Activated naive CD8-positive, alpha-beta T cell treated with anti-CD3 and anti-CD28 coated beads for 36 hours (primary cell): ENCODE measurements around the gene OGDHL. TPM values are rescaled to one million over a fixed set of nuclear protein-coding genes. Genes with fewer than 3 reads are reported as not detected.

Experiments
- DNase-seq: peaks from one replicate; pipeline ENCODE4 v3.0.0; 2021
- H3K27ac Mint-ChIP-seq: one replicate; pipeline ENCODE4 v1.8.0; 2022; ENCODE audit warnings: mild to moderate bottlenecking, moderate library complexity, mixed read lengths
- H3K27me3 Mint-ChIP-seq: one replicate; pipeline ENCODE4 v1.8.0; 2022; ENCODE audit warnings: mild to moderate bottlenecking, mixed read lengths
- H3K36me3 Mint-ChIP-seq: one replicate; pipeline ENCODE4 v1.8.0; 2021; ENCODE audit warnings: mild to moderate bottlenecking, mixed read lengths
- H3K4me1 Mint-ChIP-seq: one replicate; pipeline ENCODE4 v1.8.0; 2021; ENCODE audit warnings: mixed read lengths
- H3K4me3 Mint-ChIP-seq: one replicate; pipeline ENCODE4 v1.8.0; 2022; ENCODE audit warnings: mild to moderate bottlenecking, moderate library complexity, mixed read lengths
- H3K9me3 Mint-ChIP-seq: one replicate; pipeline ENCODE4 v1.8.0; 2022; ENCODE audit warnings: mixed read lengths
- total RNA-seq, 2 experiments: library from RNA; stranded (reverse); gene quantifications; one replicate each; pipeline ENCODE4 v1.2.3, GENCODE V29; 2021

OGDHL gene
- total RNA-seq, 2 experiments from 2014 or later: 0.46 to 1.1 TPM

DNA sequence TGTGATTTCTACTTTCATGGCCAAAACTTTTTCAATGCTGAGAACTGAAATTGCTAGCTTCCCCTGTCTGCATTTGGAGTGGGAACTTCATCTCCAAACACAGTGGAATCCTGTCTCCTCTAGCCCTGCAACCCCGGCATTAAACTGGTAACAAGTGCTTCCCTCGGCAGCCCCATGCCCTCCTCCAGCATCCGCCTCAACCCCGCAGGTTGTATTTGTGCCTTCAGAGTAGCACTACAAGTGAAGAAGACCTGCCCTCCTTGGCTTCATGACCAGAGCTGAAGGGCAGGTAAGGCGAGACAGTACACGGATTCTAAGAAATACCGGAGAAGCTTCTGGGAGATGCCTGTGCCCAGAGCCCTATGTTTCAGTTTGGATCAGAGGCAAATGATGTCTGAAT lies 65.8 kb downstream of the OGDHL start:
- DNase-seq: no peak
- H3K9me3 Mint-ChIP-seq: peaks cover 1% of the 10 kb centered on the region
- no peaks in the 10 kb centered on the region for H3K4me1 Mint-ChIP-seq
- no peak overlapping the region for H3K27ac Mint-ChIP-seq
- peaks cover 42% of the 10 kb centered on the region for H3K27me3 Mint-ChIP-seq
- H3K4me3 Mint-ChIP-seq: no peak overlapping the region
- H3K36me3 Mint-ChIP-seq: no peaks in the 10 kb centered on the region

DNA sequence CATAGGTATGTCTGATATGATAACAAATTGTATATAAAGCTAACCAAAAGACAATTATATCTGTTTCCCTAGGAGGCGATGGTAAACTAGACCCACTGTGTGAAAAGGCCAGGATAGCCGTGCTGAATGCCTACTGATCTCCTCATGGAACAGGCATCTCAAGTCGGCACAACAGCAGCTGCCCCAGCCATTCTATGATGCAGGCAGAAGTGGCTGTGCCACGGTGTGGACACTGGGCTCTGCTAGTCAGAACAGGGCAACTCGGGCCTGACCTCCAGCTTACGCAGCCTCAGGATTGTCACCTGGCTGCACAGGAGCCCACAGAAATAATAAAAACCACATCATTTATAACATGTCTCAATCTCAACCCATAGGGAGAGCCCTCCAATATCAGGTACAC lies 67.7 kb downstream of the OGDHL start:
- H3K4me3 Mint-ChIP-seq: no peak overlapping the region
- peaks cover 1% of the 10 kb centered on the region for H3K9me3 Mint-ChIP-seq
- H3K4me1 Mint-ChIP-seq: peaks cover 3% of the 10 kb centered on the region
- DNase-seq: no peak
- no peaks in the 10 kb centered on the region for H3K36me3 Mint-ChIP-seq
- peaks cover 51% of the 10 kb centered on the region for H3K27me3 Mint-ChIP-seq
- no peak overlapping the region for H3K27ac Mint-ChIP-seq

DNA sequence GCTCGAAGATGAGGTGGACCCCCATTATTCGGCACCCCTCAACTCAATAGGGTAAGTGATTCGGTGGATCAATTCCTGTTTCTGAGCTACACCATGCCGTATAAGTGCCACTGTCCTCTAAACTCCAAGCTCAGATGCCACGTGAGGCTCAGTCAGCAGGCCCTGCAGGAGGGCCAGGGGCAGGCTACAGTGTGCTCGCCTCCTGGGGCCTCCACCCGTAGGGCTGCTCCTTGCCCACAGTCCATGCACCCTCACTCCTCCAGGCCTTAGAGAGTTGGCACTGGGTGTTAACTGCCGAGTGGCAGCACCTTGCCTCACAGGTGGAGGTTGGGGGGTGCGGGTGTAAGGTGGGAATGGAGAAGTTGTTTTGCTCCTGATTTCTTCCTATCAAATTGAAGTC lies 70.5 kb downstream of the OGDHL start:
- no peak for DNase-seq
- Mint-ChIP-seq H3K9me3 (peaks cover 4% of the 10 kb centered on the region), H3K36me3 (no peaks in the 10 kb centered on the region), H3K4me1 (peaks cover 3% of the 10 kb centered on the region), H3K4me3 (no peak overlapping the region), H3K27me3 (peaks cover 62% of the 10 kb centered on the region), H3K27ac (no peak overlapping the region)

DNA sequence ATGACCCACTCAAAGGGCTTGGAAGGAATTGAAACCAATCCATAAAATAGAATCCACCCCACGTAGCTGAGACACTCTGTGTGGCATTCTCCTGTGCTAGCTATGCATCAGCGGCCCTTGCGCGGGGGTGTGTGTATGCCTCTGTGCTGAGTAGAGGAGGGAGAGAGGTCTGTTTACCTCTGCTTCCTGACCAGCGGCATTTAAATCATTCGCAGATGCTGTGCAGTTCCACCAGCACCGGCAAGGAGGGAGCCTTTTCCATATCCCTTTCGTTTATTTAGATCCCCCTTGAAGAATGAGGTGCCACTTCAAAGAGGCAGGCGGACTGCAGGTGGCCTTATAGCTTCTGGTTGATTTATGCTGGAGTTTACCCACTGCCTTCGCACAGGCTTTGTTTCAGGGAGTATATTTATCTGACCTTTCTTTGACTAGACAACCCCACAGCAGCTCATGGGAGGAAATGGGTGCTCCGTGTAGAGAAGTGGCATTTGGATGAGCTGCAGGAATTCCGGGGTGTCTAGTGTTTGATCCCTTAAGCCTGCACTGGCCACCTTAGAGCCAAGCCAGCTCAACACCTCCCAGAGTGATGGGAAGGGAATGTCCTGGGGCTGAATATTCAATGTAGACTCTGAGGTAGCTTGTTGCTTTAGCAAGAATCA lies 71.3 kb downstream of the OGDHL start:
- Mint-ChIP-seq H3K4me1 (peaks cover 3% of the 10 kb centered on the region), H3K9me3 (peaks cover 4% of the 10 kb centered on the region), H3K4me3 (no peak overlapping the region), H3K27ac (no peak overlapping the region), H3K27me3 (peaks cover 63% of the 10 kb centered on the region), H3K36me3 (no peaks in the 10 kb centered on the region)
- no peak for DNase-seq

DNA sequence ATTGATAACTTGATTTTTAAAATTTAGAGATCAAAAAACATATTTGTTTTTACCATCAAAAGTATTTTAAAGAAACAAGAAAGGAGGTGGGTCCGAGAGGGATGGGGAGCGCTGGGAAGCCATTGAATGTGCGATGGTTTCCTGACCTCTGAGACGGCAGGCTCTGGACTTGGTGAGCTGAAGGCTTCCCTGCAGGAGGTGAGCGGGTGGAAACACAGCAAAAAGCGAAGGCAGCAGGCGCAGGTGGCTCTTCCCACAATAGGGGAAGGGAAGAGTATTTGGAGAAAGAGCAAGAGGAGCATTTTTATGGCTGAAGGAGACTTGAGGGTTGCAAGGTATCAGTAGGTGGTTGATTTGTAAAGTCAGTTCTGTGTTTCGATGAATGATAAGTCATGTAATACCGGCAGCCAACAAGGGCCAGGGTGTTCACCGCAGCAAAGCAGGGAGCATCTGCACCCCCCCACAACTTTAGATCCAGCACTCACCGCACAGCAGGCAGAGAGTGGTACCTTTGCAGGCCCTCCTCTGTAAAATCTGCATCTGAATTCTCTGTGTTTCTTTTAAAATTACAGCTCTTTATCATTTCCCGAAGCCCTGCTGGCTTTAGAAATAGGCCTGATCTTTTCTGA lies 72.1 kb downstream of the OGDHL start:
- H3K36me3 Mint-ChIP-seq: no peaks in the 10 kb centered on the region
- no peak for DNase-seq
- H3K4me1 Mint-ChIP-seq: peaks cover 3% of the 10 kb centered on the region
- peaks cover 67% of the 10 kb centered on the region for H3K27me3 Mint-ChIP-seq
- H3K9me3 Mint-ChIP-seq: peaks cover 4% of the 10 kb centered on the region
- H3K4me3 Mint-ChIP-seq: no peak overlapping the region
- no peak overlapping the region for H3K27ac Mint-ChIP-seq

DNA sequence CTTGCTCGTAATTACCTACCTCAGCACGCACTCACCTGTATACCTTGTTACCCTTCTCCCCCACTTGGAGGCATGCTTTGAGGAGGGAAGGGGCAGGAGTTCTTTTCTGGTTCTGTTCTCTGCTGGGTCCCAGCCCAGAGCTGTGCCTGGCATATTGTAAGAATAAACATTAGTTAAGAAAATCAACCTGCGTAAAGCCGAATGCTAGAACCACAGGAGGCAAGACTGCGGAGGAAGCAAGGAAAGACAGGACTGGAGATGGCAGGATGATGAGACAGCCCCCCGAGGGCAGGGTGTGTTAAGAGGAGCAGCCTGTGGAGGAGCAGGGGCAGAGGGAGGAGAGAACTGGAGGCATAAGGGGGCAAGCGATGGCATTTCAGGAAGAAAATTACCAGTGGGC lies 73.2 kb downstream of the OGDHL start:
- Mint-ChIP-seq H3K27ac (no peak overlapping the region), H3K4me1 (peaks cover 3% of the 10 kb centered on the region), H3K36me3 (no peaks in the 10 kb centered on the region), H3K27me3 (peaks cover 67% of the 10 kb centered on the region), H3K9me3 (peaks cover 5% of the 10 kb centered on the region), H3K4me3 (no peak overlapping the region)
- DNase-seq: no peak

DNA sequence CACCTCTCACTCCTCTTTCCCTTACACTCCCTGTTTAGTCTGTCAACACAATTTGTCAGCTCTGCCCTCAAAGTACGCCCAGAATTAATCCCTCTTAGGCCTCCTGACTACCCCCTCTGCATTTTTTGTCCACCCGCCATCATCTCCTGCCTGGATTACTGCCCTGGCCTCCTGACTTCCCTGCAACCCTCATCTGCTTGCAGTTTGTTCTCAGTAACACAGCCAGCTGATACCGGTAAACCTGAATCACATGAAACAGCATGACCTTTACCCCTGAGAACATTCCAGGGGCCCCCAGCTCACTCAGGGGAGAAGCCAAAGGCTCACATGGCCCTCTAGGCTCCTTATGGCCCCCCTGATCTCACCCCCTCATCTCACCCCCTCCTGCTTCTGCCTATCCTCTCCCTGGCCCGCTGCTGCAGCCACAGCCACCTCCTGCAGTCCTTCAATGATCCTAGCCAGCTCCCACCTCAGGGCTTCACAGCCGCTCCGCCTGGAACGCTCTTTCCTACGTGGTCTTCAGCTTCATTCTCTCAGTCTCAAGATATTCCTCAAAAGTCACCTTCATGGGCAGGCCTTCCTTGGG lies 73.8 kb downstream of the OGDHL start:
- Mint-ChIP-seq H3K36me3 (no peaks in the 10 kb centered on the region), H3K27me3 (peaks cover 62% of the 10 kb centered on the region), H3K4me3 (no peak overlapping the region), H3K4me1 (peaks cover 3% of the 10 kb centered on the region), H3K27ac (no peak overlapping the region), H3K9me3 (peaks cover 5% of the 10 kb centered on the region)
- DNase-seq: no peak

DNA sequence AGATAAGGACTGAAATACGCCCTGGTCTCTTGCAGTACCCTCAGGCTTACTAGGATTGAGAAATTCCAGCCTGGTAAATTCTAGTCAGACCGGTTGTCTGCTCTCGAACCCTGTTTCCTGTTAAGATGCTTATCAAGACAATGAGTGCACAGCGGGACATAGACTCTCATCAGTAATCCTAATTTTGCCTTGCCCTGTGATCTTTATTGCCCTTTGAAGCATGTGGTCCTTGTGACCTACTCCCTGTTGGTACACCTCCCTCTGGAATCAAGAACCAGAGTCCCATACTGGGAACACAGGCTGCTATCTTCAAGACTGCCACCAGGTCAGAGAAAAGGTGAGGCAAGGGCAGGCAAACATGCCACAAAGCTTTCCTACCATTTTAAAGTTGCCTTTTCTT lies 75.5 kb downstream of the OGDHL start:
- Mint-ChIP-seq H3K27me3 (peaks cover 47% of the 10 kb centered on the region), H3K27ac (no peak overlapping the region), H3K4me3 (no peak overlapping the region), H3K4me1 (peaks cover 3% of the 10 kb centered on the region), H3K36me3 (no peaks in the 10 kb centered on the region), H3K9me3 (peaks cover 3% of the 10 kb centered on the region)
- no peak for DNase-seq

Other genes starting within 250 kb of the OGDHL start
- 10 to 100 TPM; 14.2 to 22.1 TPM for gene ERCC6, start 223.2 kb downstream of the OGDHL start, total RNA-seq
- not detected for gene SLC18A3, start 152.0 kb downstream of the OGDHL start, total RNA-seq
- not detected for gene CHAT, start 148.3 kb downstream of the OGDHL start, total RNA-seq
- not detected for gene C10orf53, start 82.7 kb downstream of the OGDHL start, total RNA-seq
- gene PARG, start 179.7 kb upstream of the OGDHL start, total RNA-seq: 10 to 100 TPM; 29.9 to 31.6 TPM
- gene TIMM23B, start 179.7 kb upstream of the OGDHL start, total RNA-seq: 10 to 100 TPM; 20.6 to 21.7 TPM
- 10 to 100 TPM; 13.6 to 14.7 TPM for gene AGAP6, start 226.1 kb upstream of the OGDHL start, total RNA-seq